Activated naive CD4-positive, alpha-beta T cell treated with anti-CD3 and anti-CD28 coated beads, Interleukin-2, amount 10 ng/mL, durations not matched to agents 7 days and 5 days (primary cell): Measurements from ENCODE around the gene S100A8.

Experiments
- CTCF ChIA-PET: fragments of 350-600 bp; sonication (Branson Sonifier 250); formaldehyde crosslinking; loops from one replicate; lab custom pipeline; 2021; ENCODE audit warnings: antibody characterized with exemption; lab: Charles Lee
- DNase-seq: peaks from one replicate; pipeline ENCODE4 v3.0.0-alpha.2; 2020
- H3K27ac Mint-ChIP-seq: one replicate; pipeline ENCODE4 v1.8.0; 2021; ENCODE audit warnings: mild to moderate bottlenecking, moderate library complexity, mixed read lengths
- H3K27me3 Mint-ChIP-seq: one replicate; pipeline ENCODE4 v1.8.0; 2021; ENCODE audit warnings: mild to moderate bottlenecking, mixed read lengths
- H3K36me3 Mint-ChIP-seq: one replicate; pipeline ENCODE4 v1.8.0; 2021; ENCODE audit warnings: mixed read lengths
- H3K4me1 Mint-ChIP-seq: one replicate; pipeline ENCODE4 v1.8.0; 2021; ENCODE audit warnings: mixed read lengths
- H3K4me3 Mint-ChIP-seq: one replicate; pipeline ENCODE4 v1.8.0; 2021; ENCODE audit warnings: mild to moderate bottlenecking, moderate library complexity, mixed read lengths
- H3K9me3 Mint-ChIP-seq: one replicate; pipeline ENCODE4 v1.8.0; 2021; ENCODE audit warnings: mixed read lengths

Gene S100A8

DNA sequence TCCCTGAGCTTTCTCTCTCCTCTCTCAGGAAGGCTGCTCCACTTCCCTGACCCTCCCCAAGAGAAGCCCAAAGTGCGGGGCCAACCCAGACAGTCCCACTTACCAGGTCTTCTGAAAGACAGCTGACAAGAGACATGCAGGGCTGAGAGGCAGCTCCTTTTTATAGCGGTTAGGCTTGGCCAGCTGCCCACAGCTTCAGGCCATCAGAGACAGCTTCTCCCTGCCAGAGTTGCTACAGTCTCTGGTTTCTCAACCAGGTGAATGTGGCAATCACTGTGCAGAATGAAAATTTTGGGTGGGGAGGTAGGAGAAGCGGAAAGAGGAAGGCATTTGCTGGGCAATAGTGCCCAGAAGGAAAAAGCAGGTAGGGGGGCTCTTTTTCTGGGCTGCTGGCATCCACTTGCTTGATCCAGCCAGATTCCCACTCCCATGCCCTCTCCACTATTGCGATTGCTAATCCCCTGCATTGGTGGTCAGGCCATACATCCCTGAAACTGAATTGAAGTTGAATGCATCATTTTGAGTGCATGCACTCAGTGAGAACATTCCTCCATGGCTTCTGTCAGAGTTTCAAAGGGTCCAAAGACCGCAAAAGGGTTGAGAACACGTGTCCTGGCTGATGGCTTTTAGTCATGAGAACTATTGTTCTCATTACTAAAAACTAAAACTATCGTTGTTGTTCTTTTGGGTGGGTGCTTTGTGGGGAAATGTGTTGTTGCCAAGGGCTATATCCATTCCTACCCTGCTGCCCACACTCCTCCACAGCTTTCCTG is at the start of gene S100A8:
S100A8 (minus strand) TSS at position 136 of the 773 bp plus-strand sequence. CDS start 538 bp downstream, outside the sequence.
- Mint-ChIP-seq H3K36me3 (no peaks in the 10 kb centered on the region), H3K4me3 (no peak within 1 kb of the TSS), H3K27me3 (peaks cover 32% of the 10 kb centered on the region), H3K27ac (no peak within 1 kb of the TSS), H3K4me1 (peaks cover 9% of the 10 kb centered on the region), H3K9me3 (no peaks in the 10 kb centered on the region)
- CTCF ChIA-PET, result no interaction called here
- no peak for DNase-seq

DNA sequence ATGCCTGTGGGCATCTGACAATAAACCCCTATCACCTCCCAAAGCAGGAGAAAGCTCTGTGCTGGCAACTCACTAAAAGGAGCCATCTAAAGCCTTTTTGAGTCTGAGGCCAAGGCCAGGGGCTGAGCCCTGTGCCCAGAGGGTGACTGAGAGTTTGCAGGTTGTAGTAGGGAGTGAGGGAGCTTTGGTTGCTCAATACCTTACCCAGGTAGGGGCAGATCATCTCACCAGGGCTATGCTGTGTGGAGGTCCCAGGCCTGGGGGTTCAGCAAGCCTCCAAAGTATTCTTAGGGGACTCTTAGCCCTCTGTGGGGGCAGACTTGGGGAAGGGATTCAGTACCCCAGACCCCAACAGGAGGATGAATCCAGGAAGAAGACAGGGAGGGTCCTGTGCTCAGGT is 48.4 kb upstream of the S100A8 start:
- Mint-ChIP-seq H3K27ac (no peak overlapping the region), H3K4me1 (no peaks in the 10 kb centered on the region), H3K27me3 (peaks cover 35% of the 10 kb centered on the region), H3K4me3 (no peak overlapping the region), H3K36me3 (no peaks in the 10 kb centered on the region), H3K9me3 (no peaks in the 10 kb centered on the region)
- CTCF ChIA-PET, result no interaction called here
- no peak for DNase-seq

DNA sequence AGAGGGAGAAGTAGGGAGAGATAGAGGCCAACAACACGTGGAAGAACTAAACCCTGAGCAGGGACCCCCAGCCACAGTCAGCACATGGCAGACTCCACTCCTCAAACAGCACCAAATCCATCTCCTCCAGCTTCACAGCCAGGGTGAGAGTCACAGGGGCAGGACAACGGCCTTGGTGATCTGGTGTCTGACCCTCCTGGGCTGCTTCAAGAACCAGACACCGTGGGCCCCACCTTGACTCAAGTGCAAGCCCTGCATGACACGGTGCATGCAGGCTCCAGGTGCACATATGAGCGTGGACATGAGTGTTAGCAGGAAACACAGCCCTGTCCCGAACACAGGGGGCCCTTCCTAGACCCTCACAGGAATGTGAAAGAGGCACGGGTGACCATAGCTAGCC is 47.7 kb upstream of the S100A8 start:
- Mint-ChIP-seq H3K27ac (no peak overlapping the region), H3K9me3 (no peaks in the 10 kb centered on the region), H3K4me3 (no peak overlapping the region), H3K4me1 (no peaks in the 10 kb centered on the region), H3K36me3 (no peaks in the 10 kb centered on the region), H3K27me3 (peaks cover 29% of the 10 kb centered on the region)
- DNase-seq, result no peak
- CTCF ChIA-PET, result no interaction called here

DNA sequence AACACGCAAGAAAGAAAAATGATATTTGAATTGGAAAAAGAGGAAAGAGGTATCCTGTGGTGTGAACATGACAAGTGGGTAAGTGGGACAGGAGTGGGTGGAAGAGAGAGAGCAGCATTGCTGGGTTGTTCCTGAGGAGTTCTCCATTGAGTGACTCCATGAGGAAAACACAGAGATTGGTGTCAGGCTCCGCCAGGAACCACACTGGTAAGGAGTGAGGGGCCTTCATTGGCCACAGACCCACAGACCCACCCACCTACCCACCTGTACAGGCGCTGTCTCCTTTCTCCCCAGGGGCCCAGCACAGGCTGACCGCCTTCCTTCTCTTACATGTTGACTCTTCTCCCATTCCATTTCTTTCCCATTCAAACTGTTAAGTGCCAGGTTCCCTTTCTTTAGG is 46.4 kb upstream of the S100A8 start:
- Mint-ChIP-seq H3K27me3 (peaks cover 23% of the 10 kb centered on the region), H3K9me3 (no peaks in the 10 kb centered on the region), H3K27ac (no peak overlapping the region), H3K4me3 (no peak overlapping the region), H3K4me1 (no peaks in the 10 kb centered on the region), H3K36me3 (no peaks in the 10 kb centered on the region)
- CTCF ChIA-PET, result no interaction called here
- no peak for DNase-seq

DNA sequence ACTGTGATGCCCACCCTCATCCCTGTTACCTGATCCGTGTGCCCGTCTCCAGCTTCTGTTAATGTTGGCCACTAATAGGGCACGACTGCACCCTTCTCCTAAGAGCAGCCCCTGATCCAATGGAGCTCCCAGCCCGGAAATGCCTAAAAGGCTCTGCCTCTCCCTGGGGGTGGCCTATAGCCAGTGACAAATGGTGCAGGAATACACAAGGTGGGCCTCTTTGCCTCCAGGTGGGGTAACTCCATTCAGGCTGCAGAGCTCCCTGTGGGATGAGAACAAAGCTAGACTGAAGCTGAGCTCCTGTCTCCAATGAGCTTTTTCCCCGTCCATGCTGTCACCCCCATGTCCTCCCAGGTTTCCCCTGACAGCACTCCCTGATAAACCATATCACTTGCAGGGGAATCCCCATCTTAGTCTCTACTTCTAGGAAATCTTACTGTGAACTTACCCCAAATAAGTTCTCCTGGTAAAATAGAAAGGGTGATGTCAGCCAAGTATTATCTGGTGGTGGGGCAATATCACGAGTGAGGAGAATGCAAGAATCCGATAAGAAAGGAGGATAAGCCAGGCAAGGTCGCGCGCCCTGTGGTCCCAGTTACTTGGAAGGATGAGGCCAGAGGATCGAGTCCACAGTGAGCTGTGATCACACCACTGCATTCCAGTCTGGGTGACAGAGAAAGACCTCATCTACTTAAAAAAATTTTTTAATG is 44.0 kb upstream of the S100A8 start:
- CTCF ChIA-PET, result no interaction called here
- Mint-ChIP-seq H3K27me3 (peaks cover 19% of the 10 kb centered on the region), H3K27ac (no peak overlapping the region), H3K36me3 (no peaks in the 10 kb centered on the region), H3K4me3 (no peak overlapping the region), H3K9me3 (no peaks in the 10 kb centered on the region), H3K4me1 (no peaks in the 10 kb centered on the region)
- DNase-seq, result no peak

DNA sequence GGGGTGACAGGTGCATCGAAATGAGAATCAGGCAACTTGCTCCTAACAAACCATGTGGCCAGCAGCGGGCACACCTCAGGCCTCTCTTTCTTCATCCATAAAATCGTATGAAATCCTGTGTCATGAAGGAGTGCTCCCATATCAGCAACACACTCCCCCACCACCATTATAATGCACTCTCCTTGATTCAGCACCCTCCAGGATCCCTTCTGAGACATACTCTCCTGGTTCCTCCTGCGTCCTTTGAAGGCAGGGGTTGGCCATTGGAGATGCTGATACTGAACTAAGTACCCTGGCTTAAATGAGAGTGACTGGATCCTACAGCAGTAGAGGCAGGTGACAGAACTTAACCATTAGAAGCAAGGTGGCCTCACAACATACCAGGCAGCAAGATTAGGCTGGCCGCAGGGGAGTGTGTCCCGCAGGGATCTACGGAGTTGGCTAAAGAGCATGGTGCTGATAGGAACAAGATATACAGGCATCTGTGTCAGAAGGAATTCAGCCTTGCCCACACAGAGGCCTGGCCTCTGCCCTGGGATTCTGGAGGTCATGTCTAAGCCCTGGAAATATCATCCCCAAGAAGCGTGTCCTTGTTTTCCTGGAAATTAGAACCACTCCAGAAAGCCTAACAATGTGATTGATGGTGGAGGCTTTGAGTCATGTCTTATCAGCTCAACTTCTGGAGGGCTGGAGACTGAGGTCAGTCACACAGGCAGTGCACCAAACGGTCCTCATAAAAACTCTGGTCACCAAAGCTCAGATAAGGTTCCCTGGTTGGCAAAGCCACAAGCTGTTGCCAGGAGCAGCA is 42.2 kb upstream of the S100A8 start:
- Mint-ChIP-seq H3K4me1 (no peaks in the 10 kb centered on the region), H3K9me3 (no peaks in the 10 kb centered on the region), H3K27ac (no peak overlapping the region), H3K4me3 (no peak overlapping the region), H3K27me3 (peaks cover 16% of the 10 kb centered on the region), H3K36me3 (no peaks in the 10 kb centered on the region)
- DNase-seq, result no peak
- CTCF ChIA-PET, result no interaction called here

DNA sequence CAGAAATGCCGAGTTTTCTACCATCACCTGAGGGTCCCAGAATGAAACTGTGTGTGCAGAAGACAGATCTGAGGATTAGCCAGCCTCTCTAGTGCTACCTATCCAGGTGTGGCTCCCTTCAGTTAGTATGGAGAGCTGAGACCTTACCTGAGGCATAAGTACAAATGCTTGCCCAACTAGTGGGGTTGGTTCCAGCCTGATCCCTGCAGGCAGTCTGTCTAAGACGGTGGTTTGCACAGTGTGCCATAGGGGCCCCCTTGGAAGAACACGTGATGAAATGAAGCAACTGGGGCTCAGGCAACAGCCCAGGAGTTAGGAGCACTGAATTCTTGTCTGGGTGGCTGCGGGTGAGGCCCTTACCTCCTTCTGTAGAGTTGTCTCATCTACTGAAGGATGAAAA is 41.1 kb upstream of the S100A8 start:
- Mint-ChIP-seq H3K9me3 (no peaks in the 10 kb centered on the region), H3K4me3 (no peak overlapping the region), H3K27ac (no peak overlapping the region), H3K4me1 (no peaks in the 10 kb centered on the region), H3K36me3 (no peaks in the 10 kb centered on the region), H3K27me3 (peaks cover 16% of the 10 kb centered on the region)
- DNase-seq, result no peak
- CTCF ChIA-PET, result no interaction called here

DNA sequence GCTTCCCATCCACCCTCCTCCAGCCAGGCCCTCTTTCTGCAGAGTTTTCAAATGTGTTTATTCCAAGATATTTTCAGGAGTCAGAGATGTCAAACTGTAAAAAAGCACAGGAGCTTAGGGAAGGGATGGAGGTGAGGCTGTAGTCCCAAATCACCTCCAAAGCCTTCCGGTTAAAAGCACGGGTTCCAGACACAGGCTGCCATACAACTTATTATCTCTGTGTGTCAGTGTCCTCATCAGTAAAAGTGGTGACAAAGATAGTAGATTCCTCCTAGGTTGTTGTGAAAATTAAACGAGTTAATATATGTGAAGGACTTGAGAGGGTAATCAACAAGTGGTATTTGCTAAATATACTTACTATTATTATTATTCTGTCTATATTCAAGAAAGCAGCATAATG is 40.6 kb upstream of the S100A8 start:
- H3K4me3 Mint-ChIP-seq, result no peak overlapping the region
- no peaks in the 10 kb centered on the region for H3K4me1 Mint-ChIP-seq
- CTCF ChIA-PET, result no interaction called here
- peaks cover 14% of the 10 kb centered on the region for H3K27me3 Mint-ChIP-seq
- no peak overlapping the region for H3K27ac Mint-ChIP-seq
- DNase-seq, result no peak
- H3K9me3 Mint-ChIP-seq, result no peaks in the 10 kb centered on the region
- H3K36me3 Mint-ChIP-seq, result no peaks in the 10 kb centered on the region

DNA sequence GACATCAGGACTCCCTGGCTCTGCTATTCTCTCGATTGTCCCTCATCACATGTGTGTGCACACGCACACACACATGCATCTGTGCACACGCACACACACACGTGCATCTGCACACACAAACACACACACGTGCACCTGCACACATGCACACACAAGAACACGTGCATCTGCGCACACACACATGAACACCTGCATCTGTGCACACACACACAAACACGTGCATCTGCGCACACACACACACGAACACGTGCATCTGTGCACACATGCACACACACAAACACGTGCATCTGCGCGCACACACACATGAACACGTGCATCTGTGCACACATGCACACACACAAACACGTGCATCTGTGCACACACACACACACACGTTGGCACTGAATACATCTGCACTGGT is 40.1 kb upstream of the S100A8 start:
- CTCF ChIA-PET, result no interaction called here
- no peak overlapping the region for H3K27ac Mint-ChIP-seq
- H3K4me1 Mint-ChIP-seq, result no peaks in the 10 kb centered on the region
- no peak for DNase-seq
- no peaks in the 10 kb centered on the region for H3K9me3 Mint-ChIP-seq
- H3K36me3 Mint-ChIP-seq, result no peaks in the 10 kb centered on the region
- H3K4me3 Mint-ChIP-seq, result no peak overlapping the region
- peaks cover 10% of the 10 kb centered on the region for H3K27me3 Mint-ChIP-seq

DNA sequence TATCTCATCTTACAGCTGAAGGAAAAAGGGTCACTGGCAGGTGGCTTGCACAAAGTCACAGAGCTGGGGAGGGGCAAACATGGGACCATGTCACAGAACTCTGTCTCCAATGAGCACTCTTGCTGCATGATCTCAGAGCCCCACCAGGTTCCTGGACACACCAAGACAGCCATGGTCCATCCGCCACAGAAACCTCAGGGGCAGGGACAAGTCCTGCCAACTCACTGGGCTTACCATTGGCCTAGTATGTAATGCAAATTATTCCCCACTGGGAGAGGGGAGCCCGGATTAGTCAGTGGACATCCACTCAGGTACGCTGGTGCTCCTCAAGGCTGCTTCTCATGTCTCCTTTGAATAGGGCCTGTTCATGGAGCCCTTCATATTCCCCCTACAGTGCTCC is 39.7 kb upstream of the S100A8 start:
- no peak overlapping the region for H3K27ac Mint-ChIP-seq
- no peaks in the 10 kb centered on the region for H3K36me3 Mint-ChIP-seq
- CTCF ChIA-PET, result no interaction called here
- no peak overlapping the region for H3K4me3 Mint-ChIP-seq
- no peak for DNase-seq
- H3K4me1 Mint-ChIP-seq, result no peaks in the 10 kb centered on the region
- peaks cover 5% of the 10 kb centered on the region for H3K27me3 Mint-ChIP-seq
- no peaks in the 10 kb centered on the region for H3K9me3 Mint-ChIP-seq

DNA sequence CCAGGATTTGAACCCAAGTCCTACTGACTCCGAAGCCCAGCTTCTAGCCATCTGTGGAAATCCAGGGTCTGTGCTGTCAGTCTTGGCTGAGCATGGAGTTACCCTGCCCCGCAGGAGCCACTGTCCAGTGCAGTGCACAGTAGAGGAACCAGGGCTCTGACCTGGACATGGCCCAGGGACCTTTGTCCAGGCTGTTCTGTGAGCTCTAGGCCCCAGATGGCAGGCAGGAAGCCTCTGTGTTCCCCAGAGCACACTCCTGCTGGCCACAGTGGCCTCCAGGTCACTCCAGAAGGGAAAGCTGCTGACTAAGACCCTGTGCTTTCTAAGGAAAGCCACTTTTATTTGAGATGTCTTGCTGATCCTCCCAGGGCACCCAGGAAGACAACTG is 39.3 kb upstream of the S100A8 start:
- Mint-ChIP-seq H3K27me3 (peaks cover 5% of the 10 kb centered on the region), H3K36me3 (no peaks in the 10 kb centered on the region), H3K4me3 (no peak overlapping the region), H3K27ac (no peak overlapping the region), H3K9me3 (no peaks in the 10 kb centered on the region), H3K4me1 (no peaks in the 10 kb centered on the region)
- no peak for DNase-seq
- CTCF ChIA-PET, result no interaction called here

DNA sequence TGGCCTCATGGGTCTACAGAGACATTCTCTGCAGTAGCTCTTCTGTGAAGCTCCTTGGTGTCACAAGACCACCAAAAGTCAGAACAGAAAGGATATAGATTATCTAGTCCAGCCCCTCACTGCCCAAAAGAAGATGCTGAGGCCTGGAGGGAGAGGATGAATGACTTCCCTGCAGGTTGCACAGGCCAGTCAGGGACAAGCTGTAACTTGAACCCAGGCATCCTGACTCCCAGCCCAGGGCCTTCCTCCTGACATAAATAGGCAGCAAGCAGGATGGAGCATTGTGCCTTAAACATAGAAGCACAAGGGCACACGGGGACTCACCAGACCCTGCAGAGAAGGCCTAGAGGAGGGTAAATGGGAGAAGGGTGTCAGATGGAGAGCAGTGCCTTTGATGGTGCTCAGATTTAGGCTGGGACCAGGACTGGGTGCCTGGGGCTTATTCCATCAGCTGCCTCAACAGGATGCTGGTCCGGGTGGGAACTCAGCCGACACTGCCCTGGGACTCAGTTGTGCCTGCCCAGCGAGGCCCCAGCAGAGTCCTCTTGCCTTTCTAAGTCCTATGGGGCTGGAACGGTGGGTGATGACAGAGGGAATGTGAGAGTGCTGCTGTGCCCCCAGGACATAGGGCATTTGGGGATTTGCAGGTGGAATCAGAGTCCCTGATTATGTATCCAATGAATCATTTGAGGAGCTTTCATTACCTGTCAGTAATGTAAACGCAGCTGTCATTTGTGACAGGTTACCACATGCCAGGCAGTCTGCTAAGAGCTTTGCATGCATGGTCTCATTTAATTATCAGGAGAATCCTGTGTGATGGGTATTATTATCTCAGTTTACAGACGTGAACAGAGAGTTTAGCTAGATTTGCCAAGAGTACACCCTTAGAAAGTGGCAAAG is 38.6 kb upstream of the S100A8 start:
- no peak for DNase-seq
- Mint-ChIP-seq H3K27me3 (peaks cover 5% of the 10 kb centered on the region), H3K9me3 (no peaks in the 10 kb centered on the region), H3K27ac (no peak overlapping the region), H3K4me1 (no peaks in the 10 kb centered on the region), H3K36me3 (no peaks in the 10 kb centered on the region), H3K4me3 (no peak overlapping the region)
- CTCF ChIA-PET, result no interaction called here

DNA sequence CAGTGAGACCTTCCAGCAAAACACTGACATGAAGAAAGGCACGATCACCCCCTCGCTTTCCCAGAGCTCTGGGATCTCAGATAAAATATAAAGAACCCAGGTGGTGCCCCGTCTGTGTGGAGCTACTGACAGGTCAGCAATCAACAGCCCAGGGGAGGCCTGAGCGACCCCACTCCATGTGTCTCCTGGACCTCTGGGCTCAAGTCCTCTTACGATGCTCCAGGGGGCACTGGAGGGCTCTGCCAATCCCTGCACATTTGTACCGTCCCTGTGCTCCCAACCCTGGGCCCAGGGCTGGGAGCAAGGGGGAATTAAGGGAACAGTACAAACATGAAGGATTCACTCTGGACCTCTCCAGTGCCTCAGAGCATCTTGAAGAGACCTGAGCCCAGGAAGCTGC is 37.9 kb upstream of the S100A8 start:
- CTCF ChIA-PET, result no interaction called here
- Mint-ChIP-seq H3K27me3 (peaks cover 5% of the 10 kb centered on the region), H3K27ac (no peak overlapping the region), H3K9me3 (no peaks in the 10 kb centered on the region), H3K36me3 (no peaks in the 10 kb centered on the region), H3K4me3 (no peak overlapping the region), H3K4me1 (no peaks in the 10 kb centered on the region)
- no peak for DNase-seq
